Sigmoid colon (tissue), 7 donors: ENCODE results near the gene SLC9A5. TPM values are rescaled to one million over a fixed set of nuclear protein-coding genes. Genes with fewer than 3 reads are reported as not detected.

ENCODE experiments used
- DNase-seq: peaks from one replicate; pipeline ENCODE4 v3.0.0-alpha.2; 2019
- H3K27ac ChIP-seq, 4 donors: fragments of 200-600 bp; sonication (generic); one replicate each; pipeline ENCODE4 v1.5.1; 2016 to 2019; ENCODE audit warnings: mild to moderate bottlenecking in 1 of 4
- H3K27me3 ChIP-seq, 3 donors: fragments of 200-600 bp; sonication (generic); one replicate each; pipeline ENCODE4 v1.5.1; 2019; ENCODE audit warnings: mild to moderate bottlenecking in 1 of 3
- H3K36me3 ChIP-seq, 4 donors: fragments of 200-600 bp; sonication (generic); one replicate each; pipeline ENCODE4 v1.5.1; 2016 to 2019
- H3K4me1 ChIP-seq, 4 donors: fragments of 200-600 bp; sonication (generic); one replicate each; pipeline ENCODE4 v1.5.1; 2017 to 2019
- H3K4me3 ChIP-seq, 4 donors: fragments of 200-600 bp; sonication (generic); one replicate each; pipeline ENCODE4 v1.5.1; 2017 to 2019; ENCODE audit warnings: mild to moderate bottlenecking in 2 of 4, moderate library complexity in 1 of 4
- H3K9me3 ChIP-seq, 4 donors: fragments of 200-600 bp in 3 of 4; sonication (generic) in 3 of 4; one replicate each; pipeline versions ENCODE4 v1.5.1 to v1.6.1; 2013 to 2019
- CTCF ChIP-seq, 4 experiments: fragments of 450-650 bp in 3 of 4; fragments of 200-600 bp in 1 of 4; IDR thresholded peaks; one replicate each; pipeline ENCODE4 v1.5.1; 2016 to 2019; ENCODE audit warnings: antibody characterized with exemption in 4 of 4, mild to moderate bottlenecking in 3 of 4, moderate library complexity in 2 of 4
- EP300 ChIP-seq, 4 donors: sonication (generic); formaldehyde crosslinking; IDR thresholded peaks; one replicate each; pipeline ENCODE4 v1.6.1; 2017; ENCODE audit warnings: antibody characterized with exemption in 4 of 4
- POLR2A ChIP-seq, 2 donors: fragments of 450-650 bp; IDR thresholded peaks; one replicate each; pipeline ENCODE4 v1.6.1; 2016; ENCODE audit warnings: antibody characterized with exemption in 2 of 2, mild to moderate bottlenecking in 2 of 2, moderate library complexity in 2 of 2
- POLR2AphosphoS5 ChIP-seq, 4 donors: sonication (generic); formaldehyde crosslinking; IDR thresholded peaks; one replicate each; pipeline ENCODE4 v1.6.1; 2017; ENCODE audit warnings: antibody characterized with exemption in 4 of 4
- WGBS, 2 donors: extraction: QIAGEN DNeasy Blood & Tissue Kit; methylation state at CpG; one replicate each; pipeline ENCODE4 v1.1.7; 2013; 5-methylcytosine and 5-hydroxymethylcytosine counted together
- intact Hi-C: fragments of 100-400 bp; cut with DNase I; formaldehyde crosslinking; loops from one replicate; pipeline ENCODE4 v1.15.1; 2023
- polyA plus RNA-seq, 3 donors: library from polyadenylated mRNA; stranded (reverse); fragments of 200-250 nt; gene quantifications; one replicate each; pipeline ENCODE4 v1.2.3, GENCODE V29; 2013
- total RNA-seq, 4 donors: library from RNA; depleted of rRNA; stranded (reverse); fragments of >200 nt; gene quantifications; one replicate each; pipeline ENCODE4 v1.1.0, GENCODE V29; 2016
- donor health status: healthy with polysubstance abuse.
- donor health status: Bipolar disorder and iron deficiency.
- donor health status: healthy.

Gene SLC9A5
- total and polyA plus RNA-seq, 7 donors: 0.46 to 6.1 (median 0.99) TPM; not detected in 2

DNA sequence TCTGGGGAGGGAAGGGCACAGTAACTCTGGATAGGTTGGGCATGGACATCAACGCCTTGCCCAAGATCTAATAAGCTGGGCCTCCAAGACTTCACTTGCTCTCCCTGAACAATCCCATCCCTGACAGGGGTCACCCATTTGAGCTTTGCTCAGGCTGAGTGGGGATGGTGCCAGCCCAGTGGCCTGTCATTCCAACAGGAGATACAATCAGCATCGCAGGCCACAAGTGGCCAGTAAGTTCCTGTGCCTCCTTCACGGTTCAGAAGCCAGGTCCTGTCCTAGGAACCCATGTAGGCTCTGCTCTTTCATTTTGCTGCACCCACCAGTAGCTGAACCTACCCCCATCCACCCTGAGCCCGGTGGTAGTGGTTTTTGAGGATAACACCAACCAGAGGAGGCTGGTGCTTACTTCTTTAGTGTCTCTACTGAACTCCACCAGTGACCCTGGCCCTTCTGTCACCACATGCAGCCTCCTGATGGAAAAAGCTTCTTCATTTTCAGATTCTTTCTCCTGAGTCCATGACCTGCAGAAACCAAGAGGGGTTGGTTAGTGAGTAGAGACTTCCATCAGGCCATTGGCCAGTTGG lies 45.5 kb downstream of the SLC9A5 start:
- TF ChIP-seq POLR2A (IDR thresholded peaks at IDR 0.05): no peak
- TF ChIP-seq POLR2AphosphoS5 (IDR thresholded peaks at IDR 0.05): no peak
- TF ChIP-seq CTCF (IDR thresholded peaks at IDR 0.05): no peak
- no peak for TF ChIP-seq EP300 (IDR thresholded peaks at IDR 0.05)
- no peak overlapping the region for H3K4me3 ChIP-seq
- no peak for DNase-seq
- no peaks in the 10 kb centered on the region for H3K27me3 ChIP-seq
- no peaks in the 10 kb centered on the region for H3K9me3 ChIP-seq
- no peak overlapping the region for H3K27ac ChIP-seq
- WGBS, 2 donors: 89 to 90% methylated on average over 4 of the region's 4 CpGs
- no peaks in the 10 kb centered on the region for H3K36me3 ChIP-seq
- intact Hi-C loops: no loop called here
- no peaks in the 10 kb centered on the region for H3K4me1 ChIP-seq

DNA sequence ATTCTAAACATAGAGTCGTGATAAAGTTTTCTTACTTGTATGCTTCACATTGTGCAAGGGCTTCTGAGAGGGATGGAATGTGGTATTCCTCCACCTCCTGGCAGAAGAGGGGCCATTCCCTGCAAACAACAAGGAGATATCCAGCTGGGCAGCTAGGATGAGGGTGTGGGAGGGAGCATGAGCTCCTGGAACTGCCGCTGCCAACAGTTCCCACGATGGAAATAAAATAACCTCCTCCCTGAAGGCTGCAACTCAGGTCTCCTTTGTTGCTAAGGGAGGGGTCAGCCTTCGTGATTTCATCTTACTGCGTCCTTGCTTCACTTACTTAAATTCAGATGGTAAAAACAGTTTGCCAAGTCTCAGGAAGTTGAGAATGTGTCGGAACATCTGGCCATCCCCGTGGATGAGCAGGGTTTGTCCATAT lies 46.2 kb downstream of the SLC9A5 start:
- TF ChIP-seq CTCF (IDR thresholded peaks at IDR 0.05) (no peak), POLR2A (IDR thresholded peaks at IDR 0.05) (no peak), EP300 (IDR thresholded peaks at IDR 0.05) (no peak), POLR2AphosphoS5 (IDR thresholded peaks at IDR 0.05) (no peak)
- no peak for DNase-seq
- H3K9me3 ChIP-seq: no peaks in the 10 kb centered on the region
- no peaks in the 10 kb centered on the region for H3K36me3 ChIP-seq
- intact Hi-C loops: no loop called here
- no peak overlapping the region for H3K27ac ChIP-seq
- no peak overlapping the region for H3K4me3 ChIP-seq
- WGBS, 2 donors: 75 to 77% methylated on average over 7 of the region's 7 CpGs
- no peaks in the 10 kb centered on the region for H3K27me3 ChIP-seq
- H3K4me1 ChIP-seq: no peaks in the 10 kb centered on the region

DNA sequence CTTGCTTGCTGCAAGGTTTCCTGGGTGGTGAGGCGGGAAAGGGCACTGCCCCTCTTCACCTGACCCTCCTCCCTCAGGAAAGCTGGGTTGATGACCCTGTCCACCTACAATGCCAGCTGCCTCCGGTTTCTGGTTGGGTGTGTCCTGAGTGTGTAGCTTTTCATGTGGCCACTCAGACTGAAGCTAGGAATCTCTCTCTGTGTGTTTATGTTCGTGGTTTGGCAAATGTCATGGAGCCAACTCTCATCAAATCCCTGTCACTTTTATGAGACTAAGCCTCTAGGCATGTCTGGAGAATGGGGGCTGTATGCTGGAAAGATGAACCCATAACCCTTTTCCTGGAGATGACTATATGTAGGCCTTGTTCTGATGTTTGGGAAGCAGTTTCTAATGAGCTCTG lies 47.6 kb downstream of the SLC9A5 start:
- Histone ChIP-seq H3K27ac (no peak overlapping the region), H3K4me1 (no peaks in the 10 kb centered on the region), H3K9me3 (no peaks in the 10 kb centered on the region), H3K36me3 (no peaks in the 10 kb centered on the region), H3K27me3 (no peaks in the 10 kb centered on the region), H3K4me3 (no peak overlapping the region)
- TF ChIP-seq CTCF (IDR thresholded peaks at IDR 0.05) (no peak), POLR2AphosphoS5 (IDR thresholded peaks at IDR 0.05) (no peak), EP300 (IDR thresholded peaks at IDR 0.05) (no peak), POLR2A (IDR thresholded peaks at IDR 0.05) (no peak)
- 27 to 58% methylated on average over 3 of the region's 3 CpGs for WGBS, 2 donors
- intact Hi-C loops: no loop called here
- DNase-seq: no peak

DNA sequence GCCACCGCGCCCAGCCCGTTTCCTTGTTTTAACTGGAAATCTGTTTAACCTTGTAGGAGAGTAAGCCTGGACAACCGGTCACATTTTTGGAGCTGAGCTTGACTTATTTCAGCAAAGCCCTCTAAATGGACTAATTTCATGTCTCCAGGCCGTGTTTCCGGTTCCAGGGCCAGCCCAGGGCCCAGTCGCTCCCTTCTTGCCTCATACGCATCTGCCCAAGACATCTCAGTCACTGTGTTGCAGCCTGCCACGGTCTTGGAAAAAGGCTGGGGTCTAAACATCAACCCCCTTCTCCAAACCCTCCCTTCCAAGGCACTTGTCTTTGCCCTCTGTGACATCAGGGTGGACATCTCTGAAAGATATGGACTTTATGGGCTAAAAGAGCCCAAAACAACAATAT lies 49.5 kb downstream of the SLC9A5 start:
- Histone ChIP-seq H3K36me3 (no peaks in the 10 kb centered on the region), H3K4me1 (no peaks in the 10 kb centered on the region), H3K27ac (no peak overlapping the region), H3K27me3 (no peaks in the 10 kb centered on the region), H3K4me3 (no peak overlapping the region), H3K9me3 (no peaks in the 10 kb centered on the region)
- WGBS, 2 donors: 94 to 96% methylated on average over 9 of the region's 9 CpGs
- TF ChIP-seq POLR2A (IDR thresholded peaks at IDR 0.05) (no peak), EP300 (IDR thresholded peaks at IDR 0.05) (no peak), CTCF (IDR thresholded peaks at IDR 0.05) (no peak), POLR2AphosphoS5 (IDR thresholded peaks at IDR 0.05) (no peak)
- intact Hi-C loops: no loop called here
- DNase-seq: no peak

DNA sequence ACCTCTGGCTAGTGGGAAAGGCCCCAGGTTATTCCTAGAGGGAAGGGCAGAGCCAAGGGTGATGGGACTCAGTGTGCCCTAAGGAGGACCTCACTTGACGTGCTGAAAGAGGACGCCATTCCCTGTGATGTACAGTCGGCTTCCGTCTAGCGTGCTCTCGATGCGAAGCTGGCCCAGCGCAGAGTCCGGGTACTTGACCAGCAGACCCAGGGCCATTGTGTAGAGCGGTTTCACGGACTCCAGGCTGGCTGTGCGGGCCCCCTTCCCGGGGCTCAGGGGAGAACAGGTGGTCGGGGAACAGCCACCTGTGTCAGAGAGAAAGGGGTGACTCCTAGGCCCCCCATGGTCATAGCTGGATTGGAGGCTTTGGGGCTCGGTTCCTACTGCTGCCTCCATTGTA lies 50.5 kb downstream of the SLC9A5 start:
- no peak for DNase-seq
- Histone ChIP-seq H3K27me3 (no peaks in the 10 kb centered on the region), H3K9me3 (no peaks in the 10 kb centered on the region), H3K4me3 (no peak overlapping the region), H3K27ac (no peak overlapping the region), H3K4me1 (no peaks in the 10 kb centered on the region), H3K36me3 (no peaks in the 10 kb centered on the region)
- WGBS, 2 donors: 94 to 95% methylated on average over 15 of the region's 15 CpGs
- intact Hi-C loops: no loop called here
- TF ChIP-seq EP300 (IDR thresholded peaks at IDR 0.05): no peak
- no peak for TF ChIP-seq CTCF (IDR thresholded peaks at IDR 0.05)
- no peak for TF ChIP-seq POLR2A (IDR thresholded peaks at IDR 0.05)
- no peak for TF ChIP-seq POLR2AphosphoS5 (IDR thresholded peaks at IDR 0.05)
